ENCODE measurements around the gene PDK3. TPM values are rescaled to one million over a fixed set of nuclear protein-coding genes. Genes with fewer than 3 reads are reported as not detected.

PDK3 gene
- total RNA-seq: 10 to 100 TPM; 16.0 to 63.8 (median 32.8) TPM

DNA sequence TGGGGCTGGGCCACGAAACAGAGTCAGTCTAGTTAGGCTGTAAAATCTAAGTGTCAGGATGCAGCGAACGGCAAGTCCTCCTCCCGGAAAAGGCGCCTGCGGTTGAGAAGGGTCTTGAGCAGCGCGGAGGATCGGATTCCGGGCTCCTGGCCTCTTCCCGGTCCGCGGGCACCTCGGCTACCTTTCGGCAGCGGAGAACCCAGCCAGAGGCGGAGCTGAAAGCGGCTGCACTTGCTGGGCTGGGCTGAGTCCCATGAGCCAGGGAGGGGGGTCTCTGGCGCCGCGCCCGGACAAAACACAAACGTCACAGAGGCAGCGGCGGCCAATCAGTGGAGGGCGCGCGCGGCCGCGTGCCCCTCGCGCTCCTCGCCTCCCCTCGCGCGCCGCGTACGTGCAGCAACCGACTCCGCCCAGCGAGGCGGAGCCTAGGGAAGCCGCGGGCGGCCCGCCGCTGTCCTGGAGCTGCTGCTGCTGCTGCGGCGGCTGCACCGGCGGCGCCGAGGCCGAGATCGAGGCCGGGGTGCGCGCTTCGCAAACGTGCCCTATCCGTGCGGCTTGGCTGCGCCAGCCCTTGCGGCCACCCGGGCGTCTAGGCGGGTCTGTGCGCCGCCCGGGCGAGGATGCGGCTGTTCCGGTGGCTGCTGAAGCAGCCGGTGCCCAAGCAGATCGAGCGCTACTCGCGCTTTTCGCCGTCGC, at the start of gene PDK3:
TSS of gene PDK3 (plus strand) at position 451 of the 696 bp plus-strand sequence. CDS start at position 621, 170 bp downstream.
- Histone ChIP-seq H3K27me3 (no peaks in the 10 kb centered on the region), H3K4me3 (peak within 1 kb of the TSS; percentile 67 to 82 (median 68)), H3K27ac (peak within 1 kb of the TSS; percentile 79 to 85), H3K36me3 (no peaks in the 10 kb centered on the region), H3K9me3 (no peaks in the 10 kb centered on the region), H3K4me1 (no peaks in the 10 kb centered on the region)
- TF ChIP-seq, protein P1, sequence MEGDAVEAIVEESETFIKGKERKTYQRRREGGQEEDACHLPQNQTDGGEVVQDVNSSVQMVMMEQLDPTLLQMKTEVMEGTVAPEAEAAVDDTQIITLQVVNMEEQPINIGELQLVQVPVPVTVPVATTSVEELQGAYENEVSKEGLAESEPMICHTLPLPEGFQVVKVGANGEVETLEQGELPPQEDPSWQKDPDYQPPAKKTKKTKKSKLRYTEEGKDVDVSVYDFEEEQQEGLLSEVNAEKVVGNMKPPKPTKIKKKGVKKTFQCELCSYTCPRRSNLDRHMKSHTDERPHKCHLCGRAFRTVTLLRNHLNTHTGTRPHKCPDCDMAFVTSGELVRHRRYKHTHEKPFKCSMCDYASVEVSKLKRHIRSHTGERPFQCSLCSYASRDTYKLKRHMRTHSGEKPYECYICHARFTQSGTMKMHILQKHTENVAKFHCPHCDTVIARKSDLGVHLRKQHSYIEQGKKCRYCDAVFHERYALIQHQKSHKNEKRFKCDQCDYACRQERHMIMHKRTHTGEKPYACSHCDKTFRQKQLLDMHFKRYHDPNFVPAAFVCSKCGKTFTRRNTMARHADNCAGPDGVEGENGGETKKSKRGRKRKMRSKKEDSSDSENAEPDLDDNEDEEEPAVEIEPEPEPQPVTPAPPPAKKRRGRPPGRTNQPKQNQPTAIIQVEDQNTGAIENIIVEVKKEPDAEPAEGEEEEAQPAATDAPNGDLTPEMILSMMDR (IDR thresholded peaks at IDR 0.05): no peak
- peak; percentile 48 to 63 (median 53) for TF ChIP-seq POLR2AphosphoS5 (IDR thresholded peaks at IDR 0.05)
- peak; percentile 78 to 88 for DNase-seq (ENCODE audit: low spot score in 2 of 2)
- intact Hi-C loops (cut with DNase I; ENCODE audit: low total_unique reads): no loop called here

DNA sequence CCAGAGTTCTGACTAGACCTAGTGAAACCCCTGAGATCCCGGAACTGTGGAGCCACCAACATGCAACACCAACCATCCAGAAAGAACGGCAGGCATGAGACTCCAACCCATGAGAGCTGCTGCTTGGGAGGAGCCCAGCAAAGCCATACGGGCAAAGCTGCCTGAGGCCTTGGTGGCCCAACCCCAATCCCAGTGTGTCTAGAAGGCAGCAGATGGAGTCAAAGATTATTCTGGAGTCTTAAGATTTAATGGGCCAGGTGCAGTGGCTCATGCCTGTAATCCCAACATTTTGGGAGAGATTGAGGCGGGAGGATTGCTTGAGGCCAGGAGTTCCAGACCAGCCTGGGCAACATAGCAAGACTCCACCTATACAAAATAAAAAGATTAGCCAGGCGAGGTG, 49.2 kb upstream of the PDK3 start:
- Histone ChIP-seq H3K4me1 (no peaks in the 10 kb centered on the region), H3K36me3 (no peaks in the 10 kb centered on the region), H3K27ac (no peak overlapping the region), H3K27me3 (peaks cover 0 to 28% of the 10 kb centered on the region in 2 donors), H3K4me3 (no peak overlapping the region), H3K9me3 (peaks cover 0 to 9% of the 10 kb centered on the region in 2 donors)
- no peak for TF ChIP-seq POLR2AphosphoS5 (IDR thresholded peaks at IDR 0.05)
- TF ChIP-seq, protein P1 (IDR thresholded peaks at IDR 0.05): no peak
- TF ChIP-seq POLR2A (IDR thresholded peaks at IDR 0.05): no peak
- DNase-seq (ENCODE audit: low spot score in 2 of 2): no peak
- intact Hi-C loops (cut with DNase I; ENCODE audit: low total_unique reads): no loop called here

DNA sequence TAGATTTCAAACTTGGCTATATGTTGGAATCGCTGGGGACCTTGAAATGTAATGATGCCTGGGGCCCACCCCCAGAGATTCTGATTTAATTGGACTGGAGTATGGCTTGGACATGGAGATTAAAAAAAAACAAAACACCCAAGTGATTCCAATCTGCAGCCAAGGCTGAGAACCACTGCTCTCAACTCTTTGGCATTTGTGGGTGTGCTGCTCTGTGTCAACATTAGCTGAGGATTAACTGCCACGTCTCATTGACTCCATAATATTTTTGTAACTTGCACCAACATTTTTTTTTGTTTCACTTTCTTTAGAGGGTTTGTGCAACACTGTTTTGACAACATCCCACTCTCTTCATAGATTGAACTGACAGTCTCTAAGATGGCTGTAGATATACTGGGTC, 41.1 kb upstream of the PDK3 start:
- TF ChIP-seq POLR2A (IDR thresholded peaks at IDR 0.05): no peak
- TF ChIP-seq, protein P1 (IDR thresholded peaks at IDR 0.05): no peak
- TF ChIP-seq POLR2AphosphoS5 (IDR thresholded peaks at IDR 0.05): no peak
- intact Hi-C loops (cut with DNase I; ENCODE audit: low total_unique reads): no loop called here
- Histone ChIP-seq H3K4me1 (peaks cover 9 to 13% of the 10 kb centered on the region in 2 donors), H3K9me3 (peaks cover 0 to 6% of the 10 kb centered on the region in 2 donors), H3K27ac (peak overlapping the region in 1 of 2 donors; percentile 75), H3K27me3 (peaks cover 0 to 9% of the 10 kb centered on the region in 2 donors), H3K36me3 (no peaks in the 10 kb centered on the region), H3K4me3 (no peak overlapping the region)
- DNase-seq (ENCODE audit: low spot score in 2 of 2): no peak

DNA sequence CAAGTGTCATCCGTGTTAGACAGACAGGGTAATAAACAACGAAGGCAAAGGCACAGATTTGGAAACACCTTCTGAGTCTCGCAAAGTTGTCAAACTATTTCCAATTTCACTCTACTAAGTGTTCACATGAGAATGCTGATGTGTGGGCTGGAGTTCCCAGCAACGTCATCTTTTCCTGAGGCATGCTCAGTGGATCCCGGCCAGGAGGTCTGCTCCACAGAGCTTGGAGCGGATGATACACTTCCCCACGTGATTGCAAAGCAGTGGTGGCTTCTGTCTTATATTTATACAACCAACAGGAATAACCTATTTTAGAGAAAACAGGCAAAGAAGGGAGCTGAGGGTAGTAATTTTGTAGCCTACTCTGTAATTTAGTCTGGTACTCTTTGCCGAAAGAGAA, 40.1 kb upstream of the PDK3 start:
- peak overlapping the region; percentile 14 to 77 for H3K27ac ChIP-seq
- intact Hi-C loops (cut with DNase I; ENCODE audit: low total_unique reads): no loop called here
- DNase-seq (ENCODE audit: low spot score in 2 of 2): peak; percentile 46 to 50
- peaks cover 9 to 13% of the 10 kb centered on the region in 2 donors for H3K4me1 ChIP-seq
- peaks cover 0 to 6% of the 10 kb centered on the region in 2 donors for H3K9me3 ChIP-seq
- peaks cover 0 to 9% of the 10 kb centered on the region in 2 donors for H3K27me3 ChIP-seq
- TF ChIP-seq, protein P1 (IDR thresholded peaks at IDR 0.05): no peak
- peak in 1 of 3 donors; percentile 8 for TF ChIP-seq POLR2AphosphoS5 (IDR thresholded peaks at IDR 0.05)
- no peak for TF ChIP-seq POLR2A (IDR thresholded peaks at IDR 0.05)
- no peaks in the 10 kb centered on the region for H3K36me3 ChIP-seq
- peak overlapping the region in 1 of 3 donors; percentile 15 for H3K4me3 ChIP-seq

DNA sequence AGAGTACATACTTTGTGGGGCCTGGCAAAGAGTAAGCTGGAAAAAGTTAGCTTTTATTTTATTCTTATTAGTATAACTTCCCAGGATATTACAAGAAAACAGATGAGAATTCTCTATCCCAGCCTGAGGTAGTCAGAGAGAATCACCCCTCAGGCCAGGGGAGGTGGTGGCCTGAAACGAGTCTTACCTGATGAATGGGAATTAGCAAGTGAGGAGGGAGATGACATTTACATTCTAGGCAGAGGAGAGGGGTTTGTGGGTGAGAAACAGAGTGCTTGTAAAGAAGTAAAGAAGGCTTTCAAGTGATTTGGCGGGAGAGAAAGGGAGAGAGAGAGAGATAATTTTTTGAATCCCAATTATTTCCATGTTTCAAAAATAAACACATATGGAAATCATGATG, 39.3 kb upstream of the PDK3 start:
- H3K4me3 ChIP-seq: no peak overlapping the region
- no peak for DNase-seq (ENCODE audit: low spot score in 2 of 2)
- H3K36me3 ChIP-seq: no peaks in the 10 kb centered on the region
- H3K27ac ChIP-seq: peak overlapping the region; percentile 46 to 77
- H3K9me3 ChIP-seq: peaks cover 0 to 6% of the 10 kb centered on the region in 2 donors
- intact Hi-C loops (cut with DNase I; ENCODE audit: low total_unique reads): no loop called here
- H3K4me1 ChIP-seq: peaks cover 9 to 13% of the 10 kb centered on the region in 2 donors
- peaks cover 0 to 9% of the 10 kb centered on the region in 2 donors for H3K27me3 ChIP-seq
- TF ChIP-seq POLR2A (IDR thresholded peaks at IDR 0.05) (no peak), POLR2AphosphoS5 (IDR thresholded peaks at IDR 0.05) (no peak)
- TF ChIP-seq, protein P1 (IDR thresholded peaks at IDR 0.05): no peak
